Peyer's patch (tissue), 4 donors: ENCODE measurements around the gene DCLK2.

Source experiments
- POLR2A ChIP-seq, 2 donors: fragments of 450-650 bp; IDR thresholded peaks; one replicate each; pipeline ENCODE4 v1.5.1; 2017; ENCODE audit warnings: antibody characterized with exemption in 2 of 2, mild to moderate bottlenecking in 2 of 2, moderate library complexity in 2 of 2
- TF ChIP-seq, protein P1 (sequence below), 6 experiments: fragments of 450-650 bp in 4 of 6; fragments of 200-600 bp in 2 of 6; sonication (generic) in 1 of 6; IDR thresholded peaks; one replicate each; pipeline ENCODE4 v1.5.1; 2017 to 2019; ENCODE audit warnings: antibody characterized with exemption in 6 of 6, mild to moderate bottlenecking in 3 of 6, moderate library complexity in 1 of 6

DNA sequence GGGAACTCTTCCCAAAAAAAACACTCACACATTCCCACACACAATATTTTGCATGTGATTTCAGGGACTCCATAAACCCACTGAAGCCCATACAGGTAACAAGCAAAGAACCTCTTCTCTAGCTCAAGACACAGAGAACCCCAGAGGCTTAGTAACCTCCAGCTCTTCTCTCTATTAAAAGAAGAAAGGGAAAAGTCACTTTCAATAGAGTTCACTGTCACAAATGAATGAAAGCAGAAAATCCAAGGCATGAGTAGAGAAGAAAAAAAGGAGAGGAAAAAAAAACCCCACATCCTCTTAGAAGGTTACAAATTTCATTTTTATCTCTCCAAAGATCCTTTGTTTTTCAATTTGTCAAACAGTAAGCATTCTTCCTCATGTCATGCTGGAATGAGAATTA lies 30.7 kb upstream of the DCLK2 start:
- TF ChIP-seq, protein P1, sequence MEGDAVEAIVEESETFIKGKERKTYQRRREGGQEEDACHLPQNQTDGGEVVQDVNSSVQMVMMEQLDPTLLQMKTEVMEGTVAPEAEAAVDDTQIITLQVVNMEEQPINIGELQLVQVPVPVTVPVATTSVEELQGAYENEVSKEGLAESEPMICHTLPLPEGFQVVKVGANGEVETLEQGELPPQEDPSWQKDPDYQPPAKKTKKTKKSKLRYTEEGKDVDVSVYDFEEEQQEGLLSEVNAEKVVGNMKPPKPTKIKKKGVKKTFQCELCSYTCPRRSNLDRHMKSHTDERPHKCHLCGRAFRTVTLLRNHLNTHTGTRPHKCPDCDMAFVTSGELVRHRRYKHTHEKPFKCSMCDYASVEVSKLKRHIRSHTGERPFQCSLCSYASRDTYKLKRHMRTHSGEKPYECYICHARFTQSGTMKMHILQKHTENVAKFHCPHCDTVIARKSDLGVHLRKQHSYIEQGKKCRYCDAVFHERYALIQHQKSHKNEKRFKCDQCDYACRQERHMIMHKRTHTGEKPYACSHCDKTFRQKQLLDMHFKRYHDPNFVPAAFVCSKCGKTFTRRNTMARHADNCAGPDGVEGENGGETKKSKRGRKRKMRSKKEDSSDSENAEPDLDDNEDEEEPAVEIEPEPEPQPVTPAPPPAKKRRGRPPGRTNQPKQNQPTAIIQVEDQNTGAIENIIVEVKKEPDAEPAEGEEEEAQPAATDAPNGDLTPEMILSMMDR (IDR thresholded peaks at IDR 0.05) = no peak
- TF ChIP-seq POLR2A (IDR thresholded peaks at IDR 0.05) = no peak
